HG03097 (cell line): ENCODE results near the gene GOLGA6L10.
"Not testable (repeated sequence)": the region's sequence is repeated elsewhere in the genome, so short reads cannot be mapped to it uniquely, and the experiment has no call there.

Experiments
- ATAC-seq: cut with Tn5 transposase; IDR thresholded peaks from one replicate; pipeline ENCODE4 v1.9.1; 2021; ENCODE audit not compliant: unreplicated experiment, low FRiP score

GOLGA6L10 gene, protein sequence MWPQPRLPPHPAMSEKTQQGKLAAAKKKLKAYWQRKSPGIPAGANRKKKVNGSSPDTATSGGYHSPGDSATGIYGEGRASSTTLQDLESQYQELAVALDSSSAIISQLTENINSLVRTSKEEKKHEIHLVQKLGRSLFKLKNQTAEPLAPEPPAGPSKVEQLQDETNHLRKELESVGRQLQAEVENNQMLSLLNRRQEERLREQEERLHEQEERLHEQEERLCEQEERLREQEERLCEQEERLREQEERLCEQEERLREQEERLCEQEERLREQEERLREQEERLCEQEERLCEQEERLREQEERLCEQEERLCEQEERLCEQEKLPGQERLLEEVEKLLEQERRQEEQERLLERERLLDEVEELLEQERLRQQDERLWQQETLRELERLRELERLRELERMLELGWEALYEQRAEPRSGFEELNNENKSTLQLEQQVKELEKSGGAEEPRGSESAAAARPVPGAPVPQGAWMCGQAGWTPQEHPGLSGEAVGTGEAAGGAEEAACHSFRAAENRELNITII

DNA sequence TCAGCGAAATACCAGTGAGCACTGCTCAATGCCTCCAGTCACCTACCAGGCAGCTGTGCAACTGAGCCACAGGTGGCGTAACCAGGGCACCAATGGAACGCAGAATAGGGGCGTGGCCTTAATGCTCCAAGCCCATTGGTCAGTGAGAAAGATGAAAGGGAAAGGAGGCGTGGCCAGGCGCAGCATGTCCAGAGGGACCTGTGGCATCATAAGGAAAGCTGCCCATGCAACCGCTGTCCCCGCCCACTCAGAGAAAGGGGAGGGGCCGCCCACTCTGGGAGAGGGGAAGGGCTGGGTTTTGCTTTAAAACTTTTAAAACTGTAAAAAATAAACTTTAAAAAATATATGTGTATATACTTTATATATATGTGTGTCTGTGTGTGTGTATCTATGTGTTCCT is at the start of gene GOLGA6L10:
TSS of gene GOLGA6L10 (minus strand) at position 101 of the 400 bp plus-strand sequence. CDS start at position 1, 100 bp downstream.
- ATAC-seq: not testable (repeated sequence)

DNA sequence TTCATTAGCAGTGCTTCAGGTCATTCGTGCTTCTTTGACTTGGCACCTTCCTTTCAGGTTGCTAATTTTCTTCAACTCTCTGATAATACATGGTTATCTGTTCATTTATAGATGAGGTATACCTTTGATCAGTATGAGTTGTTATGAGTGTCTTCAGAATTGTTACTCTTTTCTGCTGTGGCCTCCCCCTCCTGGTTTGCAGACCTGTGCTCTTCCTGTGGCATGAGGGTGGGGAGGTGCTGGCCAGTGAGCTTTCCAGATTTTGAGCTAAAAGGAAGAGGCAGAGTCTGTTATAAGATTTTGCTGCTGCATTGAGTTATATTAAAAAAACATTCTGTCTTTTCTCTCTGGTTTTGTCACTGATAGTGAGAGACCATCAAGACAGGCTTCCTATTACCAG is 49.5 kb upstream of the GOLGA6L10 start:
- ATAC-seq: no peak

DNA sequence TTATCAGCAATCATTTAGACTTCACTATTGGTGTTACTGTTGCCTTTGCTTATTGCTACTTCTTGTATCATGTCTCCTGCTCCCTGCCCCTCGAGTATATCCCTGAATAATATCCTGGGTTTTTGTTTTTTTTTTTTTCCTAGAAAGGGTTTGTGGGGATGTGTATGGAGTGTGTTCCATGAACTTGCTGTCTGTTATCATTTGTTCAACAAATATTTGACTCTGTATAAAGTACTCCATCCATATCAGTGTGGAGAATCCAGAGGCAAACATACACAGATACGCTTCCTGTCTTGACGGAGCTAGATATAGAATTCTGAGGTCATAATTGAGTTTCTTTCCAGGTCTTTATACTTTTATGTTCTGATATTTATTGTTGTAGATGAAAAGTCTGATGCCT is 48.5 kb upstream of the GOLGA6L10 start:
- no peak for ATAC-seq

DNA sequence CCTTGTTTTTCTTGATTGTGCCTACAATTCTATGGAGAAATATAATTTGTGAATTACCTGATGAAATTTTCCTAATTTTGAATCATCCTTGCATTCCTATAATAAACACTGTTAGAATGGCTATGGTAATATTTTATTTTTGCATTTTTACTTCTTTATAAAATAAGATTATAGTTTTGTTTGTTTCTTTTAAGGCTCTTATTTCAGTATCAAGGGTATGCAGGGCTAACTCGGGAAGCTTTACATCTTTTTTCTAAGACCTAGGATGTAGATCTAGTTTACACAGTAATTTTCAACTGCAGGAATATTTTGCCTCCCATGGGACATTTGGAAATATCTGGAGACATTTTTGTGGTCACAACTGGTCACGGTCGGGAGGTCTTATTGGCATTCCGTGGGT is 46.5 kb upstream of the GOLGA6L10 start:
- not testable (repeated sequence) for ATAC-seq

DNA sequence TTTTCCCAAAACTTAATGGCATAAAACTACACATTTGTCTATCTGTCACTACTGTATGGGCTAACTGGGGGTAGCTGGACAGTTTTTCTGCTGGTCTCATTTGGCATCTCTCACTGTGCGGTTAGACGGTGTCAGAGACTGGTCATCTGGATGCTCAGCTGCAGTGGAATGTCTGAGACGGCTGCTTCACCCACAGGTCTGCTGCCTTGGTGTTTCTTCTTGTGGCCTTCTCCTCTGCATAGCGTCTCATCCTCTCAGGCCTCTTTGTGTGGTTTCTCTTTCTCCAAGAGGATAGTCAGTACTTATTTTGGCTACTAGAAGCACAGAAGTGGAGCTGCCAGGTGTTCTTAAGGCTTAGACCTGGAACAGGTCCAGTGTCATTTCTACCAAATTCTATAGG is 44.4 kb upstream of the GOLGA6L10 start:
- no peak for ATAC-seq

DNA sequence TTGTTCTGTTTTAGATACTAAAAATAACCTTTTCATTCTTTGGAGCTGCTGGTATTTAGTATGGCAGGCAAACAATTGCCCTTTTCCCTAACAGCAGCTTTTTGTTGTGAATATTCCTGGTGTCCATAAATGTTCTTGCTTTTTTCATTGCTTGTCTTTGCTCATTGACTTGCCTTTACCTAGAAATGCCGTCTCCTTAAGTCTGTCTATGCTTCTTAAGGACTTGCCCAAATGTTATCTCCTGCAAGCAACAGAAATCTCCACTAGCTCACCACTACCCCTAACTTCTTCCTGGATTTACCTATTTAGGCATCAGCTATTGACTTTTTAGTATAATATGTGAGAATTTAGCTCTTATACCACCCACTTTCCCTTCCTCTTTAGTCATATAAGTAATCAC is 42.8 kb upstream of the GOLGA6L10 start:
- not testable (repeated sequence) for ATAC-seq

DNA sequence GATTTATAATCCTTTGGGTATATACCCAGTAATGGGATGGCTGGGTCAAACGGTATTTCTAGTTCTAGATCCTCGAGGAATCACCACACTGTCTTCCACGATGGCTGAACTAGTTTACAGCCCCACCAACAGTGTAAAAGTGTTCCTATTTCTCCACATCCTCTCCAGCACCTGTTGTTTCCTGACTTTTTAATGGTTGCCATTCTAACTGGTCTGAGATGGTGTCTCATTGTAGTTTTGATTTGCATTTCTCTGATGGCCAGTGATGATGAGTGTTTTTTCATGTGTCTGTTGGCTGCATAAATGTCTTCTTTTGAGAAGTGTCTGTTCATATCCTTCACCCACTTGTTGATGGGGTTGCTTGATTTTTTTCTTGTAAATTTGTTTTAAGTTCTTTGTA is 40.9 kb upstream of the GOLGA6L10 start:
- not testable (repeated sequence) for ATAC-seq

DNA sequence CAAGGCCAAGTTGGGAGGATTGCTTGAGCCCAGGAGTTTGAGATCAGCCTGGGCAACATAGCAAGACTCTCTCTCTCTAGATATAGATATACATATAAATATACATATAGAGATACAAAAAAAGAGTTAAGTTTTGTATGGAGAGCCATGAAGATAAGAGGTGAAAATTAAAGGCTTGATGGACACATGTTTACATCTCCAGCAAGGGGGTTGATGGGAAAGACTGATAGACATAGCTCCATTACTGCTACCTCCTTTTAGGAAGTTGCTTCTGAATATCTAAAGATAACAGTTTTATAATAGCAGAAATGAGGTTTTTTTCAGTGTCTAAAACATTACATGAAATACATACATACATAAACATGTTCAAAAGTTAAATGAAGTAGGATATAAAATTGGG is 37.9 kb upstream of the GOLGA6L10 start:
- ATAC-seq: not testable (repeated sequence)

DNA sequence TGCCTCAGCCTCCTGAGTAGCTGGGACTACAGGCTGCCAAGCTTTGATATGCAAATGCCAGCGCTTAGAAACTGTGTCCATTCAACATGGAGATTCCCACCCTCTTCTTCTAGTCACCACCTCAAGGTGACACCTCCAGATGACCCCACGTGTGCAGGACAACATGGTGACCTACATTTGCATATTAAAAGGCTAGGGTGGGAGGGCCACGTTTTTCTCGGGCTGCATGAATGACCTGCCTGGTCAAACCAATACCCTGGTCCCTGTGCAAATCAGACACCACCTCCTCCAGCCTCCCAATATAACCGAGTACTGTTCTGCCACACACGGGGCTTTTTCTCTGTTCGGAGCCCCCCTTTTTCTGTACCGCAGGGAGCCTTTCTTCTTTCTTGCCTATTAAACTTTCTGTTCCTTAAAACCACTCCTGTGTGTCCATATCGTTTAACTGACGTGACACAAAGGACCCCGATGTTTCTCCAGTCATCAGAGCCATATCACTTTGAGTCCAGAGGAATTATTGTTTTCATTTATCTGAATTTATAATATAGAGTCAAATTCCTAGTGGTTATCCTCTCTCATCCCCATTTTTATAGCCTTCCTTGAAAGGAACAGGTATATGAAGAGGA is 32.2 kb upstream of the GOLGA6L10 start:
- ATAC-seq: not testable (repeated sequence)

DNA sequence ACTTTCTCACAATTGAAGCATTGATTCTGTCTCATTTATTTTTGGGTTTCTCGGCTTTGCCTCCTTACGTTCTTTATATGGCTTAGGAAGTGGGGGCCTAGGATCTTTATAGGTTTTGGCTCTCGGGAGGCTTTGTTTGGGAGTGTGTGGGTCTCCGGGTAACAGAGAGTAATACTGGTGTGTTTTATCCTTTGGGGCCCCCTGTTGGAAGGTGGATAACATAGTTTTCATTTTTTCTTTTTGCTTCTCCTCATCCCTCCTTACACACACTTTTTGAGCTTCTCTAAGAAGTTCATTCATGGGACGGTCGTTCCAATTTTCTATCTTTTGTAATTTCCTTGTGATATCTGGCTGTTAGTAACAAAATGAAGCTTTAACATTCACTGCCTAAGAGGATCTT is 30.3 kb upstream of the GOLGA6L10 start:
- not testable (repeated sequence) for ATAC-seq

DNA sequence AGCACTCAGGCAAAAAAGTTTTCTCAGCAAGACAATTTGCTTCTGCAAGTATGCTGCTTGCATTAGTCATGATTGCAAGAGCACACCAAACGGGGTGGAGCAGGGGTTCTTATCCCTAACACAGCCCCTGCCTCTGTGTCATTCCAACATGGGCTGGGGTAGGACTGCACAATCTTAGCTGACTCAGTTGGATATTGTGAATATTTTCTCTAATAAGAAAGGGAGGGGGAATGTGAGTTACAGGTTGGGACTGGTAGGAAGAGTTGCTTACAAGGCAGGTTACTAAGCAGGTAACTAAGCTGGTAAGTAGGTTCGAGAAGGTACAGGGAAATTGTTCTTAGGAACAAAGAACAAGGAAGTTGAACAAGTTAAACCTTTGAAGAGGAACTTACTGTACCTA is 24.4 kb upstream of the GOLGA6L10 start:
- ATAC-seq: not testable (repeated sequence)

DNA sequence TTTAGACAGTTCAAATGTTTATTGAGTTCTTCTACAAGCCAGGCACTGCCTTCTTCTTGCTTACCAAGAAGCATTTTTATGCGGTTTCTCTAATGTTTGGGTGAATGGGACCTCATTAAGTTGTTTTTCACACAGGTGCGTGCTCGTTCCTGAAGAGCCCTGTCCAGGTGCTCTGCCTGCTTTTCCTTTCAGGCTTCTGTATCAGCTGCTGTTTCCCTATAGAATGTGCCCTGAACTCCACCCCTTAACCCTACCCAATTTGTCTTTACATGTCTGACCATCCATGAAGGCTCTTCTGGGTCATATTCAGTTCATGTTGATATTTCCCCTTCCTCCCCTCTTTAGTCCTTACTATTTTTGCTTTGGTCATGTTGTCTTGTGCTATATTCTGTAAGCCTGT is 22.4 kb upstream of the GOLGA6L10 start:
- ATAC-seq: no peak

DNA sequence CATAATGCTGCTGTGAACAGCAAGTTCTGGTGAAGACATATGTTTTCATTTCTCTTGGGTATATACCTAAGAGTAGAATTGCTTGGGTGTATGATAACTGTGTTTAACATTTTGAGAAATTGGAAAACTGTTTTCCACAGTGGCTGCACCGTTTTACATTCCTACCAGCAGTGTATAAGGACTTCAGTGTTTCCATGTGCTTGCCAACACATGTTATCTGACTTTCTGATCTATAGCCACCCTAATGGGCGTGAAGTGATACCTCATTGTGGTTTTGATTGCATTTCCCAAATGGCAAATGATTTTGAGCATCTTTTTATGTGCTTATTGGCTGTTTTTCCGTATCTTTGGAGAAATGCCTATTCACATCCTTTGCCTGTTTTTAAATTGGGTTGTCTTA is 18.5 kb upstream of the GOLGA6L10 start:
- not testable (repeated sequence) for ATAC-seq

DNA sequence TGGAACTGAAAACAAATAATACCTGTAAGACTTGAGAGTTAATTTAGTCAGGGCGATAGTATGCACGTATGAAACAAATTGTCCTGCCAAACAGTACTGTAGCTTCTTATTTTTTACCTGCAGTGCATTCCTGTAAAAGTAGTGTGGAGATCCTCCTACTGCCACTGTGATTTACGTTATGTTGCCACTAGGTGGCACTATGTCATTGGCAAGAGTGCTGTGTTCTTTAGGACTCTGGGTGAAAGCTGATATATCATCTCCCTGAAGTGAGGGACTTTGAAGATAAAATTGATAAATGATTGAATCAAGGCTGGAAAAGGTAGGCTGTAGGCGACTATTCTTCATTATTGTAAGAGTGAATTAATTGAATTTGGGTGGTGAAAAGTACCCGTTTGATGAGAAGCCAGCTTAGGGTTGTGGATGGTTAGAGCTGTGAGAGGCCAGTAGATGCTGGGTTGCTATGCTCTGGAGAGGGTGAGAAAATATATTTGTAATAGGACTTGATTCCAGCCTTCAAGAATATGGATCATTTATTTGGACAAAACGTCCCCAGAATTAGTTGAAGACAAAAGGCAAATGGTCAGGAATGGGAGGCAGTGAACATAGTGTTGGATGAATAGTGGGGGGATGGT is 16.5 kb upstream of the GOLGA6L10 start:
- ATAC-seq: not testable (repeated sequence)

DNA sequence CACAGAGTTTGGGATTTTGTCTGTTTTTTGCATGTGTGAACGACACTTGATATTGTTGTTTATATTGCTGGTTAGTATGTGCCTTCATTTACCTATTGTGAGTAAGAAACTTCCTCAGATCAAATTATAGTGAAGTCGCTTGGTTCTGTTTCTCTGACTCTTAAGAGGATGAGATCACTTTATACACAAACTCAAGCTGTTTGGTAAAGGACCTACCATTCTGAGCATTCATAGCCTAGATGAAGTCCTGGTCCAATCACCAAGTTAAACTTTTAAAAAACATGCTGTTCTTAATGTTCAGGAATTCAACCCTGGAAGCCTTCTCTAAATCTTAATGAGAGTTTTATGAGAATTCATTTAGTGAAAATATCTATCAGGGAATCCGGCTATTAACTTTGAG is 15.3 kb upstream of the GOLGA6L10 start:
- ATAC-seq: not testable (repeated sequence)

DNA sequence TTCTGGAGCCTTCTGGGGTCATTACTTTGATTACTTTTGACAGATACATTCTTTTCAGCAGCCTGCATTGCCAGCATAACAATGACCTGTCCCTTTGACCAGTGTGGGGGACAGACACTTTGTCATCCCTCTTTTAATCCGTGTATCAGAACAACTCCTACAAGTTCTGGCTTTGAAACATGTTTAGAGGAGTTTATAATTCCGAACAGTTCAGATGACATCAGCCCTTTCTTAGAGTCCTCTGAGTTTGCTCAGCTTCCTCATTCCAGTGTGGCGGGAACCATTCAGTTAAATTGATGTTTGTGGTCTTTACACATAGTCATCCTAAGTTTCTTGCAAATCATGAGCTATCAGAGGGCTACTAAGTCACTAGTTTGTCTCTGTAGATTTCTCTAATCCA is 13.5 kb upstream of the GOLGA6L10 start:
- not testable (repeated sequence) for ATAC-seq

DNA sequence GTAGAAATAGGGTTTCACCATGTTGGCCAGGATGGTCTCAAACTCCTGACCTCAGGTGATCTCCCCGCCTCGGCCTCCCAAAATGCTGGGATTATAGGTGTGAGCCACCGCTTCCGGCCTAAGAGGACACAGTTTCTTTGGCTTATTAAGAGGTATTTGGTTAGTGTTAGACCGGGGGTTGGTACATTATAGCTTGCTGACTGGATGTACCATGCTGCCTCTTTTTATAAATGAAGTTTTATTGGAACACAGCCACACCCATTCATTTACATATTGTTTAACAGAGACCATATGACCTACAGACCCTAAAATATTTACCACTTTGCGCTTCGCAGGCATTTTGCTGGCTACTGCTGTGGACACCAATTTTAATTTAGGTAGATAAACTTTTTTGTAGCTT is 11.3 kb upstream of the GOLGA6L10 start:
- ATAC-seq: not testable (repeated sequence)

DNA sequence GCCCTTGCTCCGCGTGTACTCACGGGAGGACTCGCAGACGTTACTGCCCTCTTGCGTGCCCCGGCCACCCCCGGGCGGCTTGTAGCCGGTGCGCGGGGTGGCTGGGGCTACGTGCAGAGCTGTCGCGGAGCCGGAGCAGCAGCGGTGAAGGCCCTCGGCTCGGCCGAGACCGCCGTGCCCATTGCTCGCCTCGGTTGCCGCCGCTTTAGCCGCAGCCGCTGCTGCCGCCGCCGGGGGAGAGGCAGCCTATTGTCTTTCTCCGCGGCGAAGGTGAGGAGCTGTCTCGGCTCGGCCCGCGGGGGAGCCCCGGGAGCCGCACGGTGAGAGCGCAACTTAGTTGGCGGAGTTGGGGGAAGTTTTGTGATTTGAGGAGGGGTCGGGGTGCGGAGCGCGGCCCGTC is 5.8 kb upstream of the GOLGA6L10 start:
- not testable (repeated sequence) for ATAC-seq

DNA sequence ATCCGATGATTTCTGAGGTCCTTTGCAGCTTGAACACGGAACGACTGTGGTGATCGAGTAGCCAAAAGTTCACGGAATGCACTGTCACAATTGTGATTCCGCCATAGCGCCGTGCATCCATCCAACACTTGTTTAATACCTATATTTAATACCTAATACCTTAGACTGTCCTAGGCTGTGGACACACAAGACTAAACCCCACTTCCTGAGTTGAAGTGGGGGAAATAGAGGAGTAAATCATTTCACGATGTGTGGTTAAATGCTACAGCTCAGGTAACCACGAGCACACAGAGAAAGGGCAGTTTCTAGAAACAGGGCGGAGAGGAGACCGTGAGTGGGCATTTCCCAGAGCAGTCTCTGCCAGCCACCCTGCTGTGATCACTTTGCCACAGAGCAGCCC is 5.3 kb upstream of the GOLGA6L10 start:
- not testable (repeated sequence) for ATAC-seq

DNA sequence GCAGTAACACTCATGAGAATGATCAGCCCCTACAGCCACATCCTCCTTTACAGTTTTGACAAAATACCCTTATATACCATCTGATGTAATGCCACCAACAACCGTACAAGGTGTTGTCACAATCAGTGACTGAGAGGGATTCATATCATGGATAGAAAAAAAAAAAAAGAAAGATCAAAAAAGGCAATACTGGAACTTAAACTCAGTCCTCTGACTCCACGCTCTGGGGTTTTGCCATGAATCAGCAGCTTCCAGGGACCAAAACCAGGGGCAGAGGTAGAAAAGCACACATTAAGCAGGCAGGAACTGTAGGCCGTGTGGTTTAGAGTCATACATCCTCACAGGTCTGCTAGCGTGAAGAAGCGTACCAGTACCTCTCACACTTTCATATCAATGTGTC is 1.6 kb downstream of the GOLGA6L10 start:
- not testable (repeated sequence) for ATAC-seq

DNA sequence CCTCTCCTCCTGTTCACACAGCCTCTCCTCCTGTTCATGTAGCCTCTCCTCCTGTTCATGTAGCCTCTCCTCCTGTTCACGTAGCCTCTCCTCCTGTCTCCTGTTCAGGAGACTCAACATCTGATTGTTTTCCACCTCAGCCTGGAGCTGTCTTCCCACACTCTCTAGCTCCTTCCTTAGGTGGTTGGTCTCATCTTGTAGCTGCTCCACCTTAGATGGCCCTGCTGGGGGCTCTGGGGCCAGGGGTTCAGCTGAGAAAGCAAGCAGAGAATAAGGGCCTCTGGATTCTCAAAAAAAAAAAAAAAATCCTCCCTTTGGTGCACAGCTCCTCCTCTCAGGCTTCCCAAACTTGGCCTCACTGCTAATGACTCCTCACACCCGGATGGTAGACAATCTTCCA is 4.1 kb downstream of the GOLGA6L10 start:
- ATAC-seq: not testable (repeated sequence)
